HEK293 (cell line): ENCODE results near the gene NR2C2.
A peak's percentile ranks its signal among the peaks of the same experiment; 100 is the strongest.

Experiments used
- KLF9 ChIP-seq: fragments of 450-650 bp; formaldehyde crosslinking; IDR thresholded peaks from 2 replicates; pipeline ENCODE4 v1.5.1; 2016; ENCODE audit warnings: missing biosample characterization, missing genetic modification characterization, low read depth
- MEIS1 ChIP-seq: sonication (generic); formaldehyde crosslinking; IDR thresholded peaks from 2 replicates; pipeline ENCODE4 v1.8.1; 2022; ENCODE audit warnings: missing genetic modification reagents, mild to moderate bottlenecking, borderline replicate concordance
- TRIM28 ChIP-seq: IDR thresholded peaks from 2 replicates; pipeline ENCODE4 v1.6.1; 2011; ENCODE audit warnings: low read length, control low read depth, borderline replicate concordance
- ZNF10 ChIP-seq: fragments of 450-650 bp; formaldehyde crosslinking; IDR thresholded peaks from 2 replicates; pipeline ENCODE4 v1.5.1; 2017; ENCODE audit warnings: missing biosample characterization, missing genetic modification characterization
- ZNF335 ChIP-seq: fragments of 450-650 bp; formaldehyde crosslinking; conservative IDR thresholded peaks from 2 replicates; pipeline ENCODE4 v1.5.1; 2016; ENCODE audit warnings: missing biosample characterization, missing genetic modification characterization
- ZNF585B ChIP-seq: fragments of 450-650 bp; formaldehyde crosslinking; IDR thresholded peaks from 2 replicates; pipeline ENCODE4 v1.5.1; 2016; ENCODE audit warnings: missing biosample characterization, missing genetic modification characterization
- ZNF600 ChIP-seq: fragments of 450-650 bp; formaldehyde crosslinking; IDR thresholded peaks from 2 replicates; pipeline ENCODE4 v1.5.1; 2016; ENCODE audit warnings: missing biosample characterization, missing genetic modification characterization
- TF ChIP-seq, protein P1 (sequence below): fragments of 450-650 bp; formaldehyde crosslinking; IDR thresholded peaks from 2 replicates; pipeline ENCODE4 v1.5.1; 2016; ENCODE audit warnings: missing biosample characterization, missing genetic modification characterization, borderline replicate concordance
- TF ChIP-seq, protein P2 (sequence below): fragments of 450-650 bp; formaldehyde crosslinking; IDR thresholded peaks from 2 replicates; pipeline ENCODE4 v1.5.1; 2017; ENCODE audit warnings: missing biosample characterization, missing genetic modification characterization
- TF ChIP-seq, protein P3 (sequence below): fragments of 450-650 bp; formaldehyde crosslinking; IDR thresholded peaks from 2 replicates; pipeline ENCODE4 v1.5.1; 2016; ENCODE audit warnings: missing biosample characterization, missing genetic modification characterization
- TF ChIP-seq, protein P4 (sequence below): fragments of 450-650 bp; formaldehyde crosslinking; IDR thresholded peaks from 2 replicates; pipeline ENCODE4 v1.5.1; 2016; ENCODE audit warnings: missing biosample characterization, missing genetic modification characterization
- TF ChIP-seq, protein P5 (sequence below): fragments of 450-650 bp; formaldehyde crosslinking; IDR thresholded peaks from 2 replicates; pipeline ENCODE4 v1.5.1; 2016; ENCODE audit warnings: missing biosample characterization, missing genetic modification characterization, low read depth

The NR2C2 gene

DNA sequence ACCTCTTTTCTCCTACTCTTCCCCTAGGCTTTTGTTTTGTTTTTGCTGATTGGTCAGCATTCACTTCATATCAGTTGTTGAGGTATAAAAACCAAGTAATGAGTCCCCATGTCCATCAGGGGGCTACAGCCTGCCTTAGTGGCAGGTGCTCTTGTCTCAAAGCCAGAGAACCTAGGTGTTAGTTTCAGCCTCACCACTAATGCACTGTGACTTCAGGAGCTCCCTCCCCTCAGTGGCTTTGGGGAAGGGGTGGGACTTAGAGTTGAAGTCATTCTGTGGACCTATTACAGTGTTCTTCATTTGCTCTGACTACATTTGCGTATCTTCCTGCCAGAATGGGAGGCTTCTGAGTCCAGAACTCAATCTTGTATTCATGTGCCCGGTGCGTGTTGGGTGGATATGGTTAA is 41.6 kb downstream of the NR2C2 start (continued):
- TF ChIP-seq, protein P1, sequence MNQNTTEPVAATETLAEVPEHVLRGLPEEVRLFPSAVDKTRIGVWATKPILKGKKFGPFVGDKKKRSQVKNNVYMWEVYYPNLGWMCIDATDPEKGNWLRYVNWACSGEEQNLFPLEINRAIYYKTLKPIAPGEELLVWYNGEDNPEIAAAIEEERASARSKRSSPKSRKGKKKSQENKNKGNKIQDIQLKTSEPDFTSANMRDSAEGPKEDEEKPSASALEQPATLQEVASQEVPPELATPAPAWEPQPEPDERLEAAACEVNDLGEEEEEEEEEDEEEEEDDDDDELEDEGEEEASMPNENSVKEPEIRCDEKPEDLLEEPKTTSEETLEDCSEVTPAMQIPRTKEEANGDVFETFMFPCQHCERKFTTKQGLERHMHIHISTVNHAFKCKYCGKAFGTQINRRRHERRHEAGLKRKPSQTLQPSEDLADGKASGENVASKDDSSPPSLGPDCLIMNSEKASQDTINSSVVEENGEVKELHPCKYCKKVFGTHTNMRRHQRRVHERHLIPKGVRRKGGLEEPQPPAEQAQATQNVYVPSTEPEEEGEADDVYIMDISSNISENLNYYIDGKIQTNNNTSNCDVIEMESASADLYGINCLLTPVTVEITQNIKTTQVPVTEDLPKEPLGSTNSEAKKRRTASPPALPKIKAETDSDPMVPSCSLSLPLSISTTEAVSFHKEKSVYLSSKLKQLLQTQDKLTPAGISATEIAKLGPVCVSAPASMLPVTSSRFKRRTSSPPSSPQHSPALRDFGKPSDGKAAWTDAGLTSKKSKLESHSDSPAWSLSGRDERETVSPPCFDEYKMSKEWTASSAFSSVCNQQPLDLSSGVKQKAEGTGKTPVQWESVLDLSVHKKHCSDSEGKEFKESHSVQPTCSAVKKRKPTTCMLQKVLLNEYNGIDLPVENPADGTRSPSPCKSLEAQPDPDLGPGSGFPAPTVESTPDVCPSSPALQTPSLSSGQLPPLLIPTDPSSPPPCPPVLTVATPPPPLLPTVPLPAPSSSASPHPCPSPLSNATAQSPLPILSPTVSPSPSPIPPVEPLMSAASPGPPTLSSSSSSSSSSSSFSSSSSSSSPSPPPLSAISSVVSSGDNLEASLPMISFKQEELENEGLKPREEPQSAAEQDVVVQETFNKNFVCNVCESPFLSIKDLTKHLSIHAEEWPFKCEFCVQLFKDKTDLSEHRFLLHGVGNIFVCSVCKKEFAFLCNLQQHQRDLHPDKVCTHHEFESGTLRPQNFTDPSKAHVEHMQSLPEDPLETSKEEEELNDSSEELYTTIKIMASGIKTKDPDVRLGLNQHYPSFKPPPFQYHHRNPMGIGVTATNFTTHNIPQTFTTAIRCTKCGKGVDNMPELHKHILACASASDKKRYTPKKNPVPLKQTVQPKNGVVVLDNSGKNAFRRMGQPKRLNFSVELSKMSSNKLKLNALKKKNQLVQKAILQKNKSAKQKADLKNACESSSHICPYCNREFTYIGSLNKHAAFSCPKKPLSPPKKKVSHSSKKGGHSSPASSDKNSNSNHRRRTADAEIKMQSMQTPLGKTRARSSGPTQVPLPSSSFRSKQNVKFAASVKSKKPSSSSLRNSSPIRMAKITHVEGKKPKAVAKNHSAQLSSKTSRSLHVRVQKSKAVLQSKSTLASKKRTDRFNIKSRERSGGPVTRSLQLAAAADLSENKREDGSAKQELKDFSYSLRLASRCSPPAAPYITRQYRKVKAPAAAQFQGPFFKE (tag by site-specific recombination), result no peak
- TF ChIP-seq, protein P2, sequence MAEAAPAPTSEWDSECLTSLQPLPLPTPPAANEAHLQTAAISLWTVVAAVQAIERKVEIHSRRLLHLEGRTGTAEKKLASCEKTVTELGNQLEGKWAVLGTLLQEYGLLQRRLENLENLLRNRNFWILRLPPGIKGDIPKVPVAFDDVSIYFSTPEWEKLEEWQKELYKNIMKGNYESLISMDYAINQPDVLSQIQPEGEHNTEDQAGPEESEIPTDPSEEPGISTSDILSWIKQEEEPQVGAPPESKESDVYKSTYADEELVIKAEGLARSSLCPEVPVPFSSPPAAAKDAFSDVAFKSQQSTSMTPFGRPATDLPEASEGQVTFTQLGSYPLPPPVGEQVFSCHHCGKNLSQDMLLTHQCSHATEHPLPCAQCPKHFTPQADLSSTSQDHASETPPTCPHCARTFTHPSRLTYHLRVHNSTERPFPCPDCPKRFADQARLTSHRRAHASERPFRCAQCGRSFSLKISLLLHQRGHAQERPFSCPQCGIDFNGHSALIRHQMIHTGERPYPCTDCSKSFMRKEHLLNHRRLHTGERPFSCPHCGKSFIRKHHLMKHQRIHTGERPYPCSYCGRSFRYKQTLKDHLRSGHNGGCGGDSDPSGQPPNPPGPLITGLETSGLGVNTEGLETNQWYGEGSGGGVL (tag by site-specific recombination), result peak; percentile 19; the same call in 1 of the 2 replicates
- TF ChIP-seq ZNF10 (tag by site-specific recombination) (no peak), ZNF335 (tag by site-specific recombination) (no peak), ZNF585B (tag by site-specific recombination) (no peak), KLF9 (tag by site-specific recombination) (no peak), TRIM28 (no peak), ZNF600 (peak; percentile 55; the same call in 1 of the 2 replicates), MEIS1 (no peak)
- TF ChIP-seq, protein P3, sequence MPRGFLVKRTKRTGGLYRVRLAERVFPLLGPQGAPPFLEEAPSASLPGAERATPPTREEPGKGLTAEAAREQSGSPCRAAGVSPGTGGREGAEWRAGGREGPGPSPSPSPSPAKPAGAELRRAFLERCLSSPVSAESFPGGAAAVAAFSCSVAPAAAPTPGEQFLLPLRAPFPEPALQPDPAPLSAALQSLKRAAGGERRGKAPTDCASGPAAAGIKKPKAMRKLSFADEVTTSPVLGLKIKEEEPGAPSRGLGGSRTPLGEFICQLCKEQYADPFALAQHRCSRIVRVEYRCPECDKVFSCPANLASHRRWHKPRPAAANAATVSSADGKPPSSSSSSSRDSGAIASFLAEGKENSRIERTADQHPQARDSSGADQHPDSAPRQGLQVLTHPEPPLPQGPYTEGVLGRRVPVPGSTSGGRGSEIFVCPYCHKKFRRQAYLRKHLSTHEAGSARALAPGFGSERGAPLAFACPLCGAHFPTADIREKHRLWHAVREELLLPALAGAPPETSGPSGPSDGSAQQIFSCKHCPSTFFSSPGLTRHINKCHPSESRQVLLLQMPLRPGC (tag by site-specific recombination), result no peak
- TF ChIP-seq, protein P4, sequence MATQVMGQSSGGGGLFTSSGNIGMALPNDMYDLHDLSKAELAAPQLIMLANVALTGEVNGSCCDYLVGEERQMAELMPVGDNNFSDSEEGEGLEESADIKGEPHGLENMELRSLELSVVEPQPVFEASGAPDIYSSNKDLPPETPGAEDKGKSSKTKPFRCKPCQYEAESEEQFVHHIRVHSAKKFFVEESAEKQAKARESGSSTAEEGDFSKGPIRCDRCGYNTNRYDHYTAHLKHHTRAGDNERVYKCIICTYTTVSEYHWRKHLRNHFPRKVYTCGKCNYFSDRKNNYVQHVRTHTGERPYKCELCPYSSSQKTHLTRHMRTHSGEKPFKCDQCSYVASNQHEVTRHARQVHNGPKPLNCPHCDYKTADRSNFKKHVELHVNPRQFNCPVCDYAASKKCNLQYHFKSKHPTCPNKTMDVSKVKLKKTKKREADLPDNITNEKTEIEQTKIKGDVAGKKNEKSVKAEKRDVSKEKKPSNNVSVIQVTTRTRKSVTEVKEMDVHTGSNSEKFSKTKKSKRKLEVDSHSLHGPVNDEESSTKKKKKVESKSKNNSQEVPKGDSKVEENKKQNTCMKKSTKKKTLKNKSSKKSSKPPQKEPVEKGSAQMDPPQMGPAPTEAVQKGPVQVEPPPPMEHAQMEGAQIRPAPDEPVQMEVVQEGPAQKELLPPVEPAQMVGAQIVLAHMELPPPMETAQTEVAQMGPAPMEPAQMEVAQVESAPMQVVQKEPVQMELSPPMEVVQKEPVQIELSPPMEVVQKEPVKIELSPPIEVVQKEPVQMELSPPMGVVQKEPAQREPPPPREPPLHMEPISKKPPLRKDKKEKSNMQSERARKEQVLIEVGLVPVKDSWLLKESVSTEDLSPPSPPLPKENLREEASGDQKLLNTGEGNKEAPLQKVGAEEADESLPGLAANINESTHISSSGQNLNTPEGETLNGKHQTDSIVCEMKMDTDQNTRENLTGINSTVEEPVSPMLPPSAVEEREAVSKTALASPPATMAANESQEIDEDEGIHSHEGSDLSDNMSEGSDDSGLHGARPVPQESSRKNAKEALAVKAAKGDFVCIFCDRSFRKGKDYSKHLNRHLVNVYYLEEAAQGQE, result no peak
- TF ChIP-seq, protein P5, sequence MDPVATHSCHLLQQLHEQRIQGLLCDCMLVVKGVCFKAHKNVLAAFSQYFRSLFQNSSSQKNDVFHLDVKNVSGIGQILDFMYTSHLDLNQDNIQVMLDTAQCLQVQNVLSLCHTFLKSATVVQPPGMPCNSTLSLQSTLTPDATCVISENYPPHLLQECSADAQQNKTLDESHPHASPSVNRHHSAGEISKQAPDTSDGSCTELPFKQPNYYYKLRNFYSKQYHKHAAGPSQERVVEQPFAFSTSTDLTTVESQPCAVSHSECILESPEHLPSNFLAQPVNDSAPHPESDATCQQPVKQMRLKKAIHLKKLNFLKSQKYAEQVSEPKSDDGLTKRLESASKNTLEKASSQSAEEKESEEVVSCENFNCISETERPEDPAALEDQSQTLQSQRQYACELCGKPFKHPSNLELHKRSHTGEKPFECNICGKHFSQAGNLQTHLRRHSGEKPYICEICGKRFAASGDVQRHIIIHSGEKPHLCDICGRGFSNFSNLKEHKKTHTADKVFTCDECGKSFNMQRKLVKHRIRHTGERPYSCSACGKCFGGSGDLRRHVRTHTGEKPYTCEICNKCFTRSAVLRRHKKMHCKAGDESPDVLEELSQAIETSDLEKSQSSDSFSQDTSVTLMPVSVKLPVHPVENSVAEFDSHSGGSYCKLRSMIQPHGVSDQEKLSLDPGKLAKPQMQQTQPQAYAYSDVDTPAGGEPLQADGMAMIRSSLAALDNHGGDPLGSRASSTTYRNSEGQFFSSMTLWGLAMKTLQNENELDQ (tag by site-specific recombination), result no peak
